Activated CD8-positive, alpha-beta memory T cell treated with anti-CD3 and anti-CD28 coated beads for 4 hours (primary cell): ENCODE results near the gene IFNGR1.
"Not testable (repeated sequence)": the region's sequence is repeated elsewhere in the genome, so short reads cannot be mapped to it uniquely, and the experiment has no call there.

ENCODE experiments used
- DNase-seq, 2 donors: peaks; one replicate each; pipeline ENCODE4 v3.0.0-alpha.2; 2020; ENCODE audit warnings: low read depth in 2 of 2

The IFNGR1 gene

DNA sequence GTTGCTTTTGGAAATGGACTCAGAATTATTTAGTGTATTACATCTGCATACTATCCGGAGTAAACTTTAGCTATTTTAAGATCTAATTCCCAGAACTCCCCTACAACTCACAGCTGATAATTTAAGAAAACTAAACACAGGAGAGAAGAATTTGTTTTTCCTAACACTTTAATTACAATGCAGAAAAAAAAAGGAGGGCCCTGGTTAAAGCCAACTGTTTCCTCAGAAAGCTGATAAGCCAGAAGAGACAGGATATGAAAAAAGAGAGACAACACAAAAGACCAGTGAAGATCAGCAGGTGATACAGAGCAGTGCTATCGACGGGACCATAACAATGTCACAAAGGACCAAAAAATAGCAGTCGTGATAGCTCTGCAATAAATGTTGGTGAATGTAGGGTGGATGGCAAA lies 5.8 kb downstream of the IFNGR1 start:
- DNase-seq = no peak

DNA sequence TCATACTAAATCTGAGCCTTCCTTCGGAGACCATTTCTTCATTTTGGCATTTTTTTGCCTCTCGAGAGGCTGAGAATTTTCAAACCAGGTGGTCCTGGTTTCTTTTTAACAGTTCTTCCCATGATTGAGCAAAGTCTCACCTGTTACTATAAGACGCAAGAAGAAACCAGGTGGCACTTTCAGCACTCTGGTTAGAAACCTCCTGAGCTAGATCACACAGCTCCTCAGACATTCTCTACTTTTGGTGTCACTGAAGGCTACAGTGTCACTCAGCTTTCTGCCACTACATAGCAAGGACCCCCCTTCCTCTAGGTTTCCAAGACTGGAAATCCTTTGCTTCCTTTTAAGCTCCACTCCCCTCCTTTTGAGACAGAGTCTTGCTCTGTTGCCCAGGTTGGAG lies 7.3 kb downstream of the IFNGR1 start:
- DNase-seq = no peak

DNA sequence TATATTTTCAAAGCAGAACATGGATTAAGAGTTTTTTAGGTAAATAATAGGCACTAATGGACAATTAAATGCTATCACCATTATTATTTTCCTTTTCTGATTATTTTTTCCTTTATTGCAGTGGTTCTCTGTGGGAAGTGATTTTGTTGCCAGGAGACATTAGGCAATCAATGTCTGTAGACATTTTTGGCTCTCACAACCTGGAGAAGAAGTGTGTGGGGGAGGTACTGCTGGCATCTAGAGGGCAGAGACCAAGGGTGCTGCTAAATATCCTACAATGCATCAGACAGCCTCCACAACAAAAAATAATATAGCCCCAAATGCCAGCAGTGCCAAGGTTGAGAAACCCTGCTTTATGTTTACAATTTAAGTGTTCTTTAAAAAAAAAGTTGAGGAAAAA lies 8.3 kb downstream of the IFNGR1 start:
- DNase-seq = no peak

DNA sequence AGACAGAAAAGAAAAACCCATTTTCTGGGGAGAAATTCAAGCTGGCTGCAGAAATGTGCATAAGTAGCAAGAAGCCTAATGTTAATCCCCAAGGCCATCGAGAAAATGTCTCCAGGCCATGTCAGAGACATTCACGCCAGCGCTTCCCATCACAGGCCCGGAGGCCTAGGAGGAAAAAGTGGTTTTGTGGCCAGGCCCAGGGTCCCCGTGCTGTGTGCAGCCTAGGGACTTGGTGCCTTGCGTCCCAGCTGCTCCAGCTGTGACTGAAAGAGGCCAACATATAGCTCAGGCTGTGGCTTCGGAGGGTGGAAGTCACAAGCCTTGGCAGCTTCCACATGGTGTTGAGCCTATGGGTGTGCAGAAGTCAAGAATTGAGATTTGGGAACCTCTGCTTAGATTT lies 10.9 kb downstream of the IFNGR1 start:
- DNase-seq = no peak

DNA sequence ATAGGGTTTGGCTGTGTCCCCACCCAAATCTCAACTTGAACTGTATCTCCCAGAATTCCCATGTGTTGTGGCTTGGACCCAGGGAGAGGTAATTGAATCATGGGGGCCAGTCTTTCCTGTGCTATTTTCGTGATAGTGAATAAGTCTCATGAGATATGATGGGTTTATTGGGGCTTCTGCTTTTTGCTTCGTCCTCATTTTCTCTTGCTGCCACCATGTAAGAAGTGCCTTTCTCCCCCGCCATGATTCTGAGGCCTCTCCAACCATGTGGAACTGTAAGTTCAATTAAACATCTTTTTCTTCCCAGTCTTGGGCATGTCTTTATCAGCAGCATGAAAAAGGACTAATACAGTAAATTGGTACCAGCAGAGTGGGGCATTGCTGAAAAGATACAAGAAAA lies 11.7 kb downstream of the IFNGR1 start:
- not testable (repeated sequence) for DNase-seq

DNA sequence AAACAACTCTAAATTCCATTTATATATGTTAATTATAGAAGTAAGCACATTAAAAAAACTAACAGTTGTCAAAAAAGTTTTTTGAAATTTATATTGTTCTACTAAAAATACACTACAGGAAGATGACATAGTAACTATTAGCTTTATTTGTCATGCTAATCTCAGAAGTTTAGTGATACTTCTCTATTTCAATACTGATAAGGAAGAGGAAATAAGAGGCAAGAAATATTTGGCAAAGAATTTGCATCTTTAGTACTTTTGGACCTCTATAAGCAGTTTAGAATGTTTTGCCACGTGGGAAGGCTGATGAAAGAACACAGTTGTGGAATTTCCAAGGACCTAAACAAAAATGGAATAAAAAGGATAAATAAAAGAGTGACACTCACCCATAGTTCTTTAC lies 12.6 kb downstream of the IFNGR1 start:
- DNase-seq = no peak

DNA sequence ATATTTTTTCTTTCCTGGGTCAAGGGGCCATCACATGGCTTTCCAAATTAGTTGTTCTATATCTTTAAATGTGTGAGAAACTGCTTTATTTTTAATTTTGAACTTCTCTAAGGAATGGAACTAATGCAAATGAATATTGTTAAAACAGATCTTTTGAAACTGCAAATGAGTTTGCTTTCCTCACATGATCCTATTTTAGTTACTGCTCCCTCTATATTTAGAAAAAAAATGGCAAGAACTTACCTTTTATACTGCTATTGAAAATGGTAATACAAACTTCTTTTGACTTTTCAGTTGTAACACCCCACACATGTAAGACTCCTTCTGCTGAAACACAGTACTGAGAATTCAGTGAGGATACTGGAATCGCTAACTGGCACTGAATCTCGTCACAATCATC lies 15.9 kb downstream of the IFNGR1 start:
- DNase-seq = no peak

DNA sequence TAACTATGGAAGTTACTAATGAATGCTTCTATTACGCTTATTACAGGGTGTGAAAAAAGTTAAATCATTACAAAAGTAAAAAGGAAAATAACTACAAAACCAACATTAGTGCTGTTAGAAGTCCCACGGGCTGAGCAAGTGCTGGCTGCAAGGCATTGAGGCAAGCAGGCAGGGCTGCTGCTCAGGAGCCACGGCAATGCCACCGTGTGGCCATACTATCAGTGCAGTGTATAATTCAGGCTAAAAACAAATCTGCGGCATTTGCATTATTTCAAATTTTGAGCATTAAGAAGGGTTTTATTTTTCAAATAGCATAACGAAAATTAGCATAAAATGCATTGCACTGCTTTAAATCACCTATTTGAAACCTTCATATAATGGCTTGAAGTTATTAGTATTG lies 17.1 kb downstream of the IFNGR1 start:
- no peak for DNase-seq

DNA sequence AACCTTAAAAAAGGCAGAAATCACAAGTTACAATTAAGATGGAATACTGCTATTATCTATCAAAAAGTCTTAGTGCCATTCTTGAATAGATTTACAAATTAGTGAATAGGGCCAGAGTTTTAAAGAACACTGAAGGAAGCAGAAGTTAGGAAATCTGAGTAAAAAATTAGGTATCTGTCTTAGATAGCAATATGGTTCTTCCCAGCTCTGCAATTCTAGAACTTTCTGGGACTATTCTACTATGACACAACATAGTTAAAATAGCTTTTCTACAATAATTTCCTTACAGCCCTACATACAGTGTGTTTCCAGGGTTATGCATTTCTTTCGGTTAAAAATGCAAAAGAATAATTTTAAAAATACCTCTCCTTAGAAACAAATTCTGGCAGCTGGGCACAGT lies 18.2 kb downstream of the IFNGR1 start:
- DNase-seq = no peak

DNA sequence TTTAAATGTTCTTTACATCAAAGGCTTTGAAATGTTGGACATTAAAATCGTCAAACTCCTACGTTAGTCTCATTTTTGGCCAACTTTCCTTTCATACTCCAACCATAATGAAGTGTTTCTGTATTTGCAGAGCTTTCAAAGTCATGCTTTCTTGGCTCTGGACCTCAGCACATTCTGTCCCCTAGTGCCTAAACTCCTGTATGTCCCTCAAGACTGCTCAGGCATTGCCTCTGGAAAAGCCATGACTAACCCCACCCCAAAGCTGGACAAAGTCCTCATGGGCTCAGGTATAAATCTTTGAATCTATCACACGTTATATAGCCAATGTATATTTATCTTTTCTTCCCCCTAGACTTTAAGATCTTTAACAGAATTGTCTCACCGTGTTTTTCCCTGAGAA lies 18.9 kb downstream of the IFNGR1 start:
- no peak for DNase-seq

DNA sequence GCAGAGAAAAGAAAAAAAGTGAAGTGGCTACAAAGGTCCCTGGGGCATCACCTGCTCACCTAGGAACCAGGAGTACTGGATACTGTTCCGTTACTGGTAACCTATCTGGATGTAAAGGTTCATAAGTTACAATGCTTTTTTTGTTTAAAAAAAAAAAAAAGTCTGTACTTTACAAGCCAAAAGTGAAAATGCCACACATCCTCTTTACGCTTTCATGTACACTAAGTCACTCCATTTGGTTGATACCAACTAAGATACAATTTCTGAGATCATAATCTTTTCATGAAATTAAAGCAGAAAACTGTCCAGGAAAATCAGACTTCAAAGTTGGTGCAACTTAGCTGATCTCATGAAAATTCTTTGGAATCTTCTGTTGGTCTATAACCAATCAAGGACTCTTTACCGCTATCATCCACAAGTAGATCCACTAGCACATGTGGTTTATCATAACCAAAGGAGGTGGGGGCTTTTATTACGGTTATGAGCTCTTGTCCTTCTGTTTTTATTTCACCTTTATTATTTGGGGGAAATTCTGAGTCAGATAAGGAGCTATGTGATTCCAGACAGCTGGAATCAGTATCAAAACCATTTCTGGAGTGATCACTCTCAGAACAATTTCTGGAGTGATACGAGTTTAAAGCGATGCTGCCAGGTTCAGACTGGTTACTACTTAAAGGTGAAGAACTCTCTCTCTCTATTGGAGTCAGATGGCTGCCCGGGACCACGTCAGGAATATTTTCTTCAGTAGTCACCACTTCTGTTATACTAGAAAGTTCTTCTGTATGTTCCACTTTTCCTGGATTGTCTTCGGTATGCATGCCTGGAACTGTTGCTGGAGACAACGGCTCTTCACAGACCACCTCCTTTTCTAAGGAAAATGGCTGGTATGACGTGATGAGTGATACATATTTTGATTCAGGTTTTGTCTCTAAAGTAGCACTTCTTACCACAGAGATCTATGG lies 21.2 kb downstream of the IFNGR1 start:
- DNase-seq = no peak

DNA sequence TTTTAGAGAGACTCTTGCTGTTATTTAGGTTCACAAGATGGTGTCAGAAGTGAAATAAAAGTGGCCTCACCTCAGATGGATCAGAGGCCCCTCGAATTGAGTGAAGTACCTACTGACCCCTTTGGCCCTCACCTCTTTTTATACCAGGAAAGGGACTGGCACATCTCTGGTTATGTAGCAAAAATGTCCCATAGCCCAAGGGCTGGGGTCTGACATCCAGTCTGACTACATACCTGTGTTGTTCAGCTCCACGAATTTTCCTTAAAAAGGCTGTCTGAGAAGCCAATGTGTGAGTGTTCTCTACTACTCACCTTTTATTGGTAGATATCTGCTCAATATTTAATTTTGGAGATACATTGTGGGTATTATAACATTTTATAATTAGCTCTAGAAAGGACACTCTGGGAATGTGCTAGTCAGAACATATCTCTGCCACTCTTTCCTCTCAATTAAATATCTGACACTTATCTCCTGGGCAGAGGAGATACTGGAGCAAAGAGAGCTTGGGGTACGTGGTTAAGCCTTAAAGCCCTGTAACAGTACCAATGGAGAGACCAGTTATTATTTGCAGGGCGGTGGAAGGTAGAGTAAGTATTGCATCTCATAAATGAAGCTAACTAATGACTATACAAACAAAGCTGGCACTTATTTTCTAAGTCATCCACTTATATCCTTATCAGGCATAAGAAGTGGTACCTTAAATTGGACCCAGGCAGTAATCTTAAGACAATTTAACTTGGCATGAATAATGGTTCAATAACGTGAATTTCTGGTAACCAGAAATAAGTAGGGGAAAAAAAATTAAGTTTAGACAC lies 25.7 kb downstream of the IFNGR1 start:
- no peak for DNase-seq

DNA sequence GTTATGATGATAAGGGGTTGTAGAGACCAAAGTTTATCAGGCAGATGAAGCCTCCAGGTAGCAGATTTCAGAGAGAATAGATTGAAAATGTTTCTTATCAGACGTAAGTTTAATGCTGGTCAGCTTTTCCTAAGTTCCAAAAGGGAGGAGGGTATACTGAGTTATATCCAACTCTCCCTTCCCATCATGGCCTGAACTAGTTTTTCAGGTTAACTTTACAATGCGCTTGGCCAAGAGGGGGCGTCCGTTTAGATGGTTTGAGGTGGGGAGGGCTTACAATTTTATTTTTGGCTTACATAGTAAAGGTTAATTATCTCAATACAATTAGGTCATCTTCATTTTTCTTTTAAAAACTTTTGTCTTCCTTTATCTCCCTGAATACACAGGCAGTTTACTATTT lies 26.4 kb downstream of the IFNGR1 start:
- DNase-seq = no peak

DNA sequence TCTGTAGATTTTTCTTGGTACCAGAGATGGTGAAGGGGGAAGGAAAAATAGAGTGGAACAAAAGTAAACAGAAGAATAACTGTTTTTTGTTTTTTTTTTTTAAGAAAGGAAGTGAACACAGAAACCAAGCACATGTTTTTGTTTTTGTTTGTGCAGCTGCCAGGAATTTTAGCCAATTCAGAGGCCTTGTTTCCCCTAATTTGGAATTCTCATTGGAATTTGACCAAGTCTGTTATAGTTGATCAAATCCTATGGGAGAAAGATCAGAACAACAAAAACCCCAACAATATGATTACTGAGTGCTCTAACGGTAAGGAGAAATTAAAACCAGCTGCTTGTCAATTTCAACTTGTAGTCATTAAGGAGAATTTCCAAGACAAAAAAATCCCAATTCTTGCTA lies 27.5 kb downstream of the IFNGR1 start:
- no peak for DNase-seq

DNA sequence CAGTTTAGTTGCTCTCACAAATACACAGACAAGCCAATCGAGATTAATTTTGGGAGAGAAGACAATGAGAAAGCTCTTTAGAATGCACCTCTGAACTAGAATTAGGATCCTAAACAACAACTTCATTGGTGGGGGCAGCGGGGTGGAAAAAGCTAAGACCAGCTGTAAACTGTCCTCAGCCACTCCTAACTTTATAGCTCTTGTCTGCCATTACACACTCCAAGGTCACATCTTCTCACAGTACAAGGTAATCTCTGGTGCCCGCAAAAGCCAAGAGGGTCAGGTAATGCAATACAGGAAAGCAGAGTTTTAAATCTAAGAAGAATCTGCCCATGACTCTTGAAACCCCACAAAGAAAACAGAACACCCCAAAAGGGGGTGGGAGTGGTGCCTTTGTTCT lies 27.9 kb downstream of the IFNGR1 start:
- DNase-seq = no peak

DNA sequence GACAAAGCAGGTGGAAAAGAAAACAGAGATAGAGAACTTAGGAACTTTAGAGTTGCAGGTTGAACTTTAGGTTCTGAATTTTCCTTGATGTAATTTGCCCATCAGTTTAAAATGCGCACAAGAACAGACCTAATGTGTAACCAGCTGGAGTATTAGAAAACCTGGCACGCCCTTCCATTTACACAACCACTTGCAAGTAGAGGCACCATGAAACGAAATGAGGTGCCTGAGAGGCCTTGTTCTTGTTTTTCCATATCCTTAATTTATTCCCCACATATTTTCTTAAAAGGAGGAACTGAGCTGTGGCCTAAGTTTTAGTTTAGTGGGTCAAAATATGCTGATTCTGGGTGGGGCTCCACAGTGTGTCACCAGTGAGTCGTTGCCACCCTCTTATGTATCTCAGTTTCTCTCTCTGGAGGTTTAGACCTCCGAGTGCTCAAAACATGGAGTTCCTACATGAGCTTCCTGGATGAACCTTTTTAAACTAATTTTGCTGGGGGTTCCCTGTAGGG lies 28.5 kb downstream of the IFNGR1 start:
- DNase-seq = no peak

DNA sequence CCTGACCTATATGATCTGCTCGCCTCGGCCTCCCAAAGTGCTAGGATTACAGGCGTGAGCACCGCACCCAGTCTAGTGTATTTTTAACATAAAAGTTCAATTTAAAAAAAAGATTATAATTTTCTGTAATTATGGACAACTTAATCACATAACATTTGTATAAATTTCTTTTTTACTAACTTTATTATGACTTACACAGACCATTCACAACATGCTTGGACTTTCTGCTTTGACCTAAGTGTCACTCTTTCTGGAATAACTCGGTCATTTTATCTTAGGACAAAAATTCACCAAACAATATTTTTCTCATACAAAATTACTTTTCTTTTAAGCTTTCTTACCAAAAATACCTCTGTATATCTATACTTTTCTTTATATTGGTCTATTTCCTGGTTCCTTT lies 30.3 kb downstream of the IFNGR1 start:
- DNase-seq = no peak

DNA sequence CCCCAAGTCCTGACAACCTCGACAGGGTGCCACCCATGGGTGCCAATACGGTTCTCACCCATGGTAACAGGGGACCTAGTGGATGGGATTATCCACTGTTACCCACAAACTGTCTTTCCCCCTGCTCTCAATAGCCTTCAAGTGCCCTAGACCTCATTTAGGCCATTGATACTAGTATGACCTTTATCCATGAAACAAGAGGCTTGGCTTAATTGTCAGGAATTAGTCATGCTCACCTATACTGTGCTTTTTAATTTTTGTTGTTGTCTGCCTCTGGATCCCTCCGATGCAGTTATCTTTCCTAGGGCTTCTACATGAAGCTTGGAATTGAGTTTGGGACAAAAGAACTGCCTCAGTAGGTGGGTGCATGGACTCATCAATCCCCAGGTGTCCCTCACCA lies 33.9 kb downstream of the IFNGR1 start:
- no peak for DNase-seq

DNA sequence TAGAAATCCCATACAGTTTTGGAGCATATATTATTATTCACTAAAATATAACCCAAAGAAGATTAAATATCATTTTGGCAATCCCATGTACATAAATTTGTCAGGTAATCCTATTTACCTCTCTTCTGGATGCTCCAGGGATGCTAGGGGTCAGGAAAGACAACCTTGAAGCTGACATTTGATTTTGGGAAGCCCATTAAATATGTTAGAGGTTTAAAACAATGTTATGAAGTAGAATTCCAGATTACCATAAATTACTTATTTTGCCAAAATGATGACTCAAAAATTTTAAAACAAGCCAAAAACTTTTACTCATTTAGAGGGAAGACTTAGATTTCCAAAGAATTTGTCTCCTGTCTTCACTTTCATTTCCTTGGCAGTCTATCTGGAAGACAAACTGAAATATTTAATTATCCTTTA lies 36.5 kb downstream of the IFNGR1 start:
- no peak for DNase-seq

DNA sequence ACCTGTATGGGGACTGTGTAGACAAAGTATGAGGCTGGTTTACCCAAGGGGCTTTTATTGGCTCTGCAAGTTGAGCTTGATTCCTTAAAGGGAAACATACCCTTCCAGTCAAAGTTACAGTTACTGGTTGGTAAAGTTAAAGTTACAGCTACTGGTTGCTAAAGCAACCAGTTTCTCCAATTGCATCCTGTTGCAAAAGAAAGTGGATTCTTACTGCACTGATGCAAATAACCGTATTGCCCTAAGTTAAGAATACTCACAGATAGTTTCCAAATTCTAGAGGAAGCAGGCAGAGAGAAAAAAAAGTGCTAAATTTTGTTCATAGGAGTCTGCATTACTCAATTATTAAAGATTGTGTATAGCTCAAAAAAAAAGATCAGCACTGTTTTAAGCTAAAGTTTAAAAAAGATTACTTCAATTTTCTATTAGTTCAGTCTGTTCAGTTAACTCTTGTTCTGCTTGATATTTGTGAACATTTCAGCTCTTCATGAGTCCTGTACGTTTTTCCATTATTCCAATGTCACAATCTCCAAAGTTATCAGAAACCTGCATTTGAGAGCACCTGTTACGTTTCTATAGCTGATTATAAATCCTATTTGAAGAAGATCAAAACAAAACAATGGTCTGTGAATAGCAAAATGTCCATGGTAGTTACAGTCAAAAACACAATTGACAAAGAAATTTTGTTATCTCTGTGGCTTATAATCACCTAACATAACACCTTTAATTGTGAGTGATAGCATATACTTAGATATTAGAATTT lies 37.1 kb downstream of the IFNGR1 start:
- no peak for DNase-seq

DNA sequence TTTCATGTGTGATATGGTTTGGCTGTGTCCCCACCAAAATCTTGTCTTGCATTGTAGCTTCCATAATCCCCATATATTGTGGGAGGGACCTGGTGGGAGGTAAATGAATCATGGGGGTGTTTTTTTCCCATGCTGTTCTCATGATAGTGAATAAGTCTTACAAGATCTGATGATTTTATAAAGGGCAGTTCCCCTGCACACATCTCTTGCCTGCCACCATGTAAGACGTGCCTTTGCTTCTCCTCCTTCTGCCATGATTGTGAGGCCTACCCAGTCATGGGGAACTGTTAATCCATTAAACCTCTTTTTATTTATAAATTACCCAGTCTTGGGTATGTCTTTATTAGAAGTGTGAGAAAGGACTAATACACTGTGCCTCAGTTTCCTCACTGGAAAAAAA lies 41.6 kb downstream of the IFNGR1 start:
- no peak for DNase-seq

DNA sequence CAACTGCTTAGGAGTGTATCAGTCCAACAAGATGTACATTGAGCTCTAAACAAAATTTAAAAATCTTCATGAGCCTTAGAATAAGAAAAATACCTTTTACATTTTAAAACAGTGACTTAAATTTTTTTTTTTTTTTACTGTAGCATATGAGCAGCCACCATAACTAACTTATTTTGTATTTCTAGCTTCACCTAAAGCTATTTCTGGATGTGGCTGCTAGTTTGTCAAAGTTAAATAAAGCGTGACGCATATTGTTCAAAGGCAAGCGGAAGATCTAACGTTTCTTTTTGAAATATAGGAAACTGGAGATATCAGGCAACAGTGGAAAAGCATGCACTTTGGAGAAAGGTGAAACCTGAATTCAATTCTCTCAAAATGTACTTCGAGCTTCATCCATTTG lies 42.5 kb downstream of the IFNGR1 start:
- DNase-seq = no peak
